A673 (cell line): ENCODE results near the gene UBXN11. TPM values are rescaled to one million over a fixed set of nuclear protein-coding genes. Genes with fewer than 3 reads are reported as not detected.

Experiments used
- BruUV-seq: library from RNA; stranded (reverse); fragments of 400-500 nt; replicated peaks from 2 replicates; lab custom pipeline; 2021; lab: Mats Ljungman, UMichigan
- CTCF ChIA-PET: fragments of 300-600 bp; sonication (Branson Sonifier 250); formaldehyde crosslinking; loops from one replicate; lab custom pipeline; 2022; ENCODE audit warnings: antibody characterized with exemption; lab: Charles Lee
- POLR2A ChIA-PET: fragments of 300-600 bp; sonication (Branson Sonifier 250); formaldehyde crosslinking; loops from one replicate; lab custom pipeline; 2022; ENCODE audit warnings: antibody characterized with exemption; ENCODE audit not compliant: low non-redundant PET; lab: Charles Lee
- DNase-seq: peaks from one replicate; pipeline ENCODE4 v3.0.0-alpha.2; 2015; ENCODE audit warnings: low spot score
- H3K27ac ChIP-seq: fragments of 200-600 bp; sonication (generic); 2 replicates; pipeline ENCODE4 v1.5.1; 2016; ENCODE audit warnings: mixed run types, low read depth, mild to moderate bottlenecking, mixed read lengths, antibody characterized with exemption, low read length; ENCODE audit not compliant: poor library complexity, severe bottlenecking
- H3K27me3 ChIP-seq: fragments of 200-600 bp; sonication (generic); replicated peaks from 2 replicates; pipeline ENCODE4 v1.6.1; 2017; ENCODE audit warnings: mixed run types, low read depth, mild to moderate bottlenecking, mixed read lengths, antibody characterized with exemption, low read length; ENCODE audit not compliant: insufficient read depth, poor library complexity
- H3K36me3 ChIP-seq: fragments of 200-600 bp; sonication (generic); 2 replicates; pipeline ENCODE4 v1.6.1; 2016; ENCODE audit warnings: mixed run types, mild to moderate bottlenecking, mixed read lengths, antibody characterized with exemption, low read length; ENCODE audit not compliant: insufficient read depth, poor library complexity, severe bottlenecking
- H3K4me1 ChIP-seq: fragments of 200-600 bp; sonication (generic); 2 replicates; pipeline ENCODE4 v1.6.1; 2017; ENCODE audit warnings: mixed run types, mild to moderate bottlenecking, mixed read lengths, antibody characterized with exemption, low read length; ENCODE audit not compliant: insufficient read depth, poor library complexity, severe bottlenecking
- H3K4me3 ChIP-seq: fragments of 200-600 bp; sonication (generic); 2 replicates; pipeline ENCODE4 v1.5.1; 2016; ENCODE audit warnings: low read depth, mixed run types, mild to moderate bottlenecking, mixed read lengths, low read length; ENCODE audit not compliant: poor library complexity, severe bottlenecking
- H3K9me3 ChIP-seq: fragments of 200-600 bp; sonication (generic); 2 replicates; pipeline ENCODE4 v1.6.1; 2016; ENCODE audit warnings: mixed run types, low read depth, mild to moderate bottlenecking, mixed read lengths, antibody characterized with exemption, low read length; ENCODE audit not compliant: poor library complexity, severe bottlenecking
- CTCF ChIP-seq: fragments of 300-800, 200-600 bp; sonication (generic); conservative IDR thresholded peaks from 2 replicates; pipeline ENCODE4 v1.5.1; 2017; ENCODE audit warnings: low read depth, mild to moderate bottlenecking, antibody characterized with exemption, low read length, moderate library complexity, mixed read lengths
- EZH2 ChIP-seq: fragments of 200-600 bp; sonication (generic); IDR thresholded peaks from 2 replicates; pipeline ENCODE4 v1.6.1; 2017; ENCODE audit warnings: borderline replicate concordance, low read depth, mild to moderate bottlenecking, mixed read lengths, antibody characterized with exemption, low read length; ENCODE audit not compliant: poor library complexity, severe bottlenecking
- intact Hi-C: fragments of 100-400 bp; cut with micrococcal nuclease; formaldehyde crosslinking; loops from one replicate; pipeline ENCODE4 v1.10.0; 2022; ENCODE audit not compliant: unreplicated experiment
- total RNA-seq: library from RNA; stranded (reverse); gene quantifications from 2 replicates; pipeline ENCODE4 v1.2.3, GENCODE V29; 2021

Gene UBXN11
- total RNA-seq, 1 experiment from 2014 or later: 22.1 TPM

- no peaks in the 10 kb centered on the region for H3K27me3 ChIP-seq
- DNase-seq: no peak
- BruUV-seq: no TSS peak
- POLR2A ChIA-PET: no interaction called here
- H3K4me1 ChIP-seq: peaks cover 12% of the 10 kb centered on the region
- CTCF ChIA-PET: interaction anchor here (0.7 kb wide), 1 partner anchor 10 kb away, joined by 3 read pairs; no protein-coding TSS in a partner anchor
- intact Hi-C loops: loop anchor here (5.0 kb wide), 1 partner anchor 129 kb away; no protein-coding TSS in a partner anchor
- no peaks in the 10 kb centered on the region for H3K9me3 ChIP-seq
- TF ChIP-seq CTCF: no peak
- no peak for TF ChIP-seq EZH2
- H3K4me3 ChIP-seq: no peak overlapping the region
- no peak overlapping the region for H3K27ac ChIP-seq
- no peaks in the 10 kb centered on the region for H3K36me3 ChIP-seq
Observed at GRCh38 chr1:26287811-26288210, 18.6 kb downstream of the UBXN11 start.

GRCh38 chr1:26287033-26287711, 19.3 kb downstream of the UBXN11 start:
- Histone ChIP-seq H3K27me3 (no peaks in the 10 kb centered on the region), H3K4me1 (peaks cover 15% of the 10 kb centered on the region), H3K9me3 (no peaks in the 10 kb centered on the region), H3K4me3 (no peak overlapping the region), H3K27ac (no peak overlapping the region), H3K36me3 (no peaks in the 10 kb centered on the region)
- no TSS peak for BruUV-seq
- ChIA-PET POLR2A (no interaction called here), CTCF (interaction anchor here (1.2 kb wide), 1 partner anchor 11 kb away, joined by 4 read pairs; no protein-coding TSS in a partner anchor)
- no peak for DNase-seq
- intact Hi-C loops: loop anchor here (5.0 kb wide), 1 partner anchor 130 kb away; no protein-coding TSS in a partner anchor
- TF ChIP-seq CTCF (no peak), EZH2 (no peak)

GRCh38 chr1:26286064-26286416, 20.4 kb downstream of the UBXN11 start:
- CTCF ChIA-PET: interaction anchor here (1.2 kb wide), 1 partner anchor 10 kb away, joined by 4 read pairs; no protein-coding TSS in a partner anchor
- intact Hi-C loops: loop anchor here (5.0 kb wide), 1 partner anchor 131 kb away; no protein-coding TSS in a partner anchor
- Histone ChIP-seq H3K9me3 (no peaks in the 10 kb centered on the region), H3K27ac (no peak overlapping the region), H3K4me1 (peaks cover 25% of the 10 kb centered on the region), H3K27me3 (no peaks in the 10 kb centered on the region), H3K36me3 (no peaks in the 10 kb centered on the region), H3K4me3 (no peak overlapping the region)
- DNase-seq: no peak
- POLR2A ChIA-PET: no interaction called here
- TF ChIP-seq CTCF (no peak; the same call in 1 of the 2 replicates), EZH2 (no peak)
- BruUV-seq: no TSS peak
